GM12874 (cell line): Measurements from ENCODE around the gene TRPC1.

ENCODE experiments used
- TF ChIP-seq, protein P1 (sequence below): IDR thresholded peaks from 2 replicates; pipeline ENCODE4 v1.5.1; 2011; ENCODE audit warnings: low read depth, mild to moderate bottlenecking, control low read depth, low read length, moderate library complexity; ENCODE audit not compliant: insufficient read depth

TRPC1 gene

DNA sequence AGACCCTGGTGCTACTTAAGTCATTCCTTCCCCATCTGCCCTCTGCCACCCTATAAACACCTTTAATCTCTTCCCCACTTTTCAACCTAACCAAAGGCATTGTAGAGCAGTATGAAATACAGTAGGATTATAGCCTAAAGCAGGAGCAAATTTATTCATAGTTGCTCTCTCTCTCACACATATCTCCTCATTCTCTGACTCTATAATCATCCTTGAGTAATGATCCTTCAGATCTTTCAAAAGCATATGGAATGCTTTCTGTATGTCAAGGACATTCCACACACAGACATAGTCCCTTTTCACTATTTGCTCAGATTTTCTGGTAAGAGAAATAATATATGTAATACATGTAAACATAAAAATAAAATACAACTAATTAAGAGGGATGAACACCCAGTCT lies 54.1 kb downstream of the TRPC1 start:
- TF ChIP-seq, protein P1, sequence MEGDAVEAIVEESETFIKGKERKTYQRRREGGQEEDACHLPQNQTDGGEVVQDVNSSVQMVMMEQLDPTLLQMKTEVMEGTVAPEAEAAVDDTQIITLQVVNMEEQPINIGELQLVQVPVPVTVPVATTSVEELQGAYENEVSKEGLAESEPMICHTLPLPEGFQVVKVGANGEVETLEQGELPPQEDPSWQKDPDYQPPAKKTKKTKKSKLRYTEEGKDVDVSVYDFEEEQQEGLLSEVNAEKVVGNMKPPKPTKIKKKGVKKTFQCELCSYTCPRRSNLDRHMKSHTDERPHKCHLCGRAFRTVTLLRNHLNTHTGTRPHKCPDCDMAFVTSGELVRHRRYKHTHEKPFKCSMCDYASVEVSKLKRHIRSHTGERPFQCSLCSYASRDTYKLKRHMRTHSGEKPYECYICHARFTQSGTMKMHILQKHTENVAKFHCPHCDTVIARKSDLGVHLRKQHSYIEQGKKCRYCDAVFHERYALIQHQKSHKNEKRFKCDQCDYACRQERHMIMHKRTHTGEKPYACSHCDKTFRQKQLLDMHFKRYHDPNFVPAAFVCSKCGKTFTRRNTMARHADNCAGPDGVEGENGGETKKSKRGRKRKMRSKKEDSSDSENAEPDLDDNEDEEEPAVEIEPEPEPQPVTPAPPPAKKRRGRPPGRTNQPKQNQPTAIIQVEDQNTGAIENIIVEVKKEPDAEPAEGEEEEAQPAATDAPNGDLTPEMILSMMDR, result no peak

DNA sequence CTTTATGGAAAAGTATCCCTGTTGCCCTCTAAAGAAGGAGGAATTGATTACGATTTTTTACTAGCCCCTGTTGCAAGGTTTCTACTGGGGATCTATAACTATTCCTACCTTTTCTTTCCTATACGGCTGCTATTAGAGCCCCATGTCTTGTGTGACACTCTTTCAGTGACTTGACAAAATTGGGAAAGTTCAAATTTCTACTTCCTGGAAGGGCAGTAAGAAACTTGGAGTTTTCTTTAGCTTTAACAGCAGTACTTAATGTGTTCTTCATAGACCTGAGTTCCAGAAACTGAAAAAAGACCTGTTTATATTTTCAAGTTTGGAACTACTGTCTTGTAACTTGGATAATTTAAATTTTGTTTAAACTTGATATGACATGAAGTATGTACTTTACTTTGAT lies 54.7 kb downstream of the TRPC1 start:
- TF ChIP-seq, protein P1, result no peak

DNA sequence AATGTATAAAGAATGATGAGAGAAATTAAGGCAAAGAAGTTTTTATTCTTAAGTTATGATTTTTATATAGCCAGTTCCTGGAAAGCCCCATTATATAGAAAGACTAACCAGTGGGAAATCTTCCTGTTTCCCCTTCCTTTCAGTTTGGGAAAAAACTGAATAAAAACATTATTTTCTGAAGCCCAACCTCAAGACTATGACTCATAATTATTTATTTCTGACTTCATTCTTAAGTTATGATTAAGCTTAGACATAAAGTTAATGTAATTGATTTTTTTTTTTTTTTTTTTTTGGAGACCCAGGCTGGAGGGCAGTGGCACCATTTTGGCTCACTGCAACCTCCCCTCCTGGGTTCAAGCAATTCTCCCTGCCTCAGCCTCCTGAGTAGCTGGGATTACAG lies 55.8 kb downstream of the TRPC1 start:
- TF ChIP-seq, protein P1, result no peak

DNA sequence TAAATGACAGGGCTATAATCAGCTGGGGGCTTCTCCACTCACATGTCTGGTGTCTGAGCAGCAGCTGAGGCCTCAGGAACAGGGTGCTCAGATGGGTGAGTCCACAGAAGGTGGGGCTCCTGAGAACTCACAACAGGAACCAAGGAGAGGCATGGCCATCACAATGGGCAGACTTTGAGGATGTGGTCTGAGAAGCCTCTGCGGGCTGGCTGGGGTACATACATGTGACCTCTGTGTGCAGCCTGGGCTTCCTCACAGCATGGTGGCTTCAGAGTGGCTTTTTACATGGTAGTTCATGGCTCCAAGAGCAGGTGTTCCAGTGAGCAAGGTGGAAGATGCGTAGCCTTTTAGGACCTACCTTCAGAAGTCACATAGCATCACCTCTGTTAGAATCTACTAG lies 58.8 kb downstream of the TRPC1 start:
- TF ChIP-seq, protein P1, result no peak

DNA sequence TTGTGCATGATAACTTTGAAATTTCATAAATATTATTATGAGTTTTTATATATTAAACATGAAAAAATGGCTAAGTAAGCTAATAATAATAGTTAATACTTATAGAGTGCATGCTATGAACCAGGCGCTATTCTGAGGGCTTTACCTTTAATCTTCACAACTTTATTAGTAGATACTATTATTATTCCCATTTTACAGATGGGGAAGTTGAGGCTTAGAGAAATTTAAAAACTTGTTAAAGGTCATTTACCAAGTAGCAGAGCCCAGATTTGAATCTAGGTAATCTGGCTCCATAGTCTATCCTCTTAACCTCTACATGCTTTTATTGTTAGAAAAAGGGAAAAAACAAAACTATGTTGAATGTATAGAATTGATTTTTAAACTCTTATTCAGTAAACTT lies 60.4 kb downstream of the TRPC1 start:
- TF ChIP-seq, protein P1, result no peak

DNA sequence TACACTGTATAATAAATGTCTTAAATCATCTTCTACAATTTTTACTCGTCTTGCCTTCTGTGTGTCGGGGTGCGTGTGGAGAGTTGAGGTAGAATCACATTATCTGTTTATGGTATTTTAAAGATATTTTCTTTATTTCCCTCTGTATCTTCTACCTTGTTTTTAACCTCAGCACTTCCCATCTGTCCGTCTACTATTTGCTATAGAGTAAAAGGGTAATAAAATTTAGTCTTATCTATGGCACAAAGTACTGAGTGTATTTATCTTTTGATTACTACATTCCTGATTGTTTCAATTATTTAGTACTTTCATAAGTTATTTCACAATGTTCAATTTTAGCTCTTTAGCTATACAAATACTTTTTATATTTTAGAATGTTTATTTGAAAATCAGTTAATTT lies 62.2 kb downstream of the TRPC1 start:
- TF ChIP-seq, protein P1, result no peak

DNA sequence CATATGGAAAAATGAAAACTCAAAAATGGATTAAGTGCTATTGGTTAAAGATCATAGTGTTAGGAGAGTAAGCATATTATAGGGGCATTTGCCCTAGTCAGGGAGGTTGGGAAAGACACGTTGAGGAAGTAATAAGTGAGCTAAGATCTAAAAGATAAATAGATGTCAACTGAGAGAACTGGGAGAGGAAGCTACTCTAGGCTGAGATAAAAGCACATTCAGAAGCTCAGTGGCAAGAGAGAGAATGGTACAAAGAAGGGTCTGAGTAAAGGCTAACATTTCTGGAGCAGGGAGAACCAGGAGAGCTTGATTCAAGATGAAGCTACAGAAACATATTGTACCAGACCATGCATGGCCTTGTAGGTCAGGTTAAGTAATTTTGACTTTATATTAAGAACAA lies 63.9 kb downstream of the TRPC1 start:
- TF ChIP-seq, protein P1, result no peak

DNA sequence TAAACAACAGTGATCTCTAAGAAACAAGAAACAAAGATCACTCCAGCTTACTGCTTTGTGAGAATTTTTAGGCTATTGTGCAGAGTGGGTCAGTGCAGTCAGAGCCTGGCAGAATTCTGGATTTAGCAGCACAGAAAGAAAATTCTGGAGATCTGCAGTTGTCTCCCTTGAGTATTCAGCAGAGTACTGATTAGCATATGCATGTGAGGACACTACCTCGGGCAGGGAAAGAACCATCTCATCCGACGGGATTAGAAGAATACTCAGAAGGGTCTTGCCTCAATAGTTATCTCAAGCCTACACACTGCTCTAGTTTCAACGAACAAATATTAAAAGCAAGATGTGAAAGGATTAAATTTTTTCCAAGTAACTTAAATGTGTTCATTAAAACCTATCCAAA lies 70.7 kb downstream of the TRPC1 start:
- TF ChIP-seq, protein P1, result no peak
